A172 (cell line): ENCODE measurements around the gene TOMM6. TPM values are rescaled to one million over a fixed set of nuclear protein-coding genes. Genes with fewer than 3 reads are reported as not detected.
A peak's percentile ranks its signal among the peaks of the same experiment; 100 is the strongest.
"Not testable (repeated sequence)": the region's sequence is repeated elsewhere in the genome, so short reads cannot be mapped to it uniquely, and the experiment has no call there.

ENCODE experiments used
- DNase-seq: peaks from one replicate; pipeline ENCODE4 v3.0.0-alpha.2; 2015; ENCODE audit warnings: low spot score
- total RNA-seq: library from RNA; depleted of rRNA; stranded (reverse); fragments of >200 nt; shearing (Covaris generic); gene quantifications from 2 replicates; pipeline ENCODE4 v1.2.3, GENCODE V29; 2014

TOMM6 gene
- total RNA-seq, 1 experiment from 2014 or later: 209 TPM

- DNase-seq: no peak
Observed at GRCh38 chr6:41763470-41763869, 24.0 kb upstream of the TOMM6 start.

- not testable (repeated sequence) for DNase-seq
Observed at GRCh38 chr6:41766043-41766664, 21.3 kb upstream of the TOMM6 start.

- DNase-seq: peak; percentile 78
Observed at GRCh38 chr6:41767112-41767833, 20.2 kb upstream of the TOMM6 start.

- no peak for DNase-seq
Observed at GRCh38 chr6:41768545-41769308, 18.8 kb upstream of the TOMM6 start.

- DNase-seq: no peak
Observed at GRCh38 chr6:41769376-41769775, 18.1 kb upstream of the TOMM6 start.

GRCh38 chr6:41770381-41771057, 17.0 kb upstream of the TOMM6 start:
- DNase-seq: no peak

GRCh38 chr6:41771058-41771983, 16.2 kb upstream of the TOMM6 start:
- no peak for DNase-seq

- DNase-seq: no peak
Observed at GRCh38 chr6:41774841-41775240, 12.7 kb upstream of the TOMM6 start.

- DNase-seq: no peak
Observed at GRCh38 chr6:41775293-41775882, 12.1 kb upstream of the TOMM6 start.

- no peak for DNase-seq
Observed at GRCh38 chr6:41777551-41778285, 9.8 kb upstream of the TOMM6 start.

GRCh38 chr6:41778895-41779294, 8.6 kb upstream of the TOMM6 start:
- DNase-seq: no peak

GRCh38 chr6:41779336-41779735, 8.2 kb upstream of the TOMM6 start:
- DNase-seq: no peak

GRCh38 chr6:41779788-41780550, 7.5 kb upstream of the TOMM6 start, which contains the start of gene FRS3:
FRS3 (minus strand) TSS chr6:41779900; CDS start chr6:41776987, 2,913 bp downstream.
- DNase-seq: peak; percentile 86

- DNase-seq: peak; percentile 49
Observed at GRCh38 chr6:41780551-41781365, 6.7 kb upstream of the TOMM6 start, which contains the start of gene PRICKLE4. PRICKLE4 (plus strand) TSS chr6:41780782; CDS start chr6:41783474, 2,692 bp downstream.

- DNase-seq: no peak
Observed at GRCh38 chr6:41781366-41781730, 6.1 kb upstream of the TOMM6 start.

GRCh38 chr6:41783106-41783780, 4.3 kb upstream of the TOMM6 start:
- no peak for DNase-seq

GRCh38 chr6:41784581-41785171, 2.8 kb upstream of the TOMM6 start:
- no peak for DNase-seq
